ENCODE results near the gene TMPRSS5. TPM values are rescaled to one million over a fixed set of nuclear protein-coding genes. Genes with fewer than 3 reads are reported as not detected.

Gene TMPRSS5
- total and polyA plus RNA-seq, 2 of the 13 experiments (the other 11 are each of a cell fraction or from before 2014, with no cell fraction given): 0.40 to 0.96 TPM

DNA sequence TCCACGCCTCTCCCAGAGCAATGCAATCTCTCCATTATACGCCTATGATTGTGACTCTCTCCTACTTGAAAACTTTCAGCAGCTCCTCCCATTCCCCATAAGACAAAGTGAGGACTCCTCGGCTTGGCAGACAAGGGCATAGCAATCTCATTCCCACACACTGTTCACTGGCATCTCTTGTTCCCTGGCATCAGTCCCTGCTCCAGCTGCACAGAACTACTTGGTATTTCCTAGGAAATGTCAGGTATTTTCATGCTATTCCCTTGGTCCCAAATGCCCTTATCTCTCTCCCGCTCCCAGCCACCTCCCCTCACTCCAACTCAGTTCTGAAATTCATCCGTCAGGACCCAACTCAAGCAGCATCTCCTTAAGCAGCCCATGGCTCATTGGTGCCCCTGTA is 28.4 kb downstream of the TMPRSS5 start:
- H3K36me3 ChIP-seq (replicated peaks in 1 of 2; ENCODE audit: control insufficient read depth in 1 of 2, insufficient read depth in 2 of 2, low read length in 2 of 2): no peaks in the 10 kb centered on the region
- H3K9me3 ChIP-seq (ENCODE audit: low read length): no peaks in the 10 kb centered on the region
- no TSS peak for BruUV-seq (replicated peaks)
- H3K27ac ChIP-seq (ENCODE audit: extremely low read length, insufficient read depth, low read length): no peak overlapping the region
- POLR2A ChIA-PET: no interaction called here
- no peak for ATAC-seq
- no peaks in the 10 kb centered on the region for H3K79me2 ChIP-seq (ENCODE audit: insufficient read depth, low read length)
- in situ Hi-C loops (cut with HindIII; ENCODE audit: extremely low pct_ligation_motif_present, low pct_unique_long_range_greater_than_20kb): no loop called here
- H2AFZ ChIP-seq (ENCODE audit: low read length): no peak overlapping the region
- 21% methylated on average over 5 of the region's 5 CpGs for WGBS (ENCODE audit: low lambda C conversion rate)
- H4K20me1 ChIP-seq (ENCODE audit: insufficient read depth, low read length): no peaks in the 10 kb centered on the region
- no peak overlapping the region for H3K4me3 ChIP-seq (replicated peaks in 1 of 3; ENCODE audit: insufficient read depth in 1 of 3, low read depth in 2 of 3, low read length in 3 of 3)
- intact Hi-C loops (cut with micrococcal nuclease; ENCODE audit: unreplicated experiment): no loop called here
- no peak for DNase-seq (ENCODE audit: low spot score)
- peaks cover 0 to 28% of the 10 kb centered on the region in 2 experiments; a peak in 2 of 5 replicates for H3K27me3 ChIP-seq (ENCODE audit: control insufficient read depth in 1 of 2, insufficient read depth in 2 of 2, low read length in 2 of 2)
- 0 out of 2 replicates have a peak, but pooled peaks cover 6% of the 10 kb centered on the region for H3K4me1 ChIP-seq (ENCODE audit: insufficient read depth, low read length)
- no peak overlapping the region for H3K9ac ChIP-seq (ENCODE audit: insufficient read depth, low read depth, low read length)
- CTCF ChIA-PET (ENCODE audit: low intra/inter-chr PET ratio, low total read pairs): no interaction called here
- no peak overlapping the region for H3K4me2 ChIP-seq (ENCODE audit: low read depth, low read length)
- FAIRE-seq: no peak
- TF ChIP-seq SPEN (CRISPR knock-in tag; IDR thresholded peaks at IDR 0.05; ENCODE audit: low read depth) (no peak), RBFOX2 (IDR thresholded peaks at IDR 0.05; ENCODE audit: low read depth, low read length) (no peak), ZNF776 (CRISPR knock-in tag; IDR thresholded peaks at IDR 0.05) (no peak), ZNF136 (CRISPR knock-in tag; IDR thresholded peaks at IDR 0.05; ENCODE audit: low read depth) (no peak), ZNF329 (CRISPR knock-in tag; IDR thresholded peaks at IDR 0.05; ENCODE audit: low read depth) (no peak), ZNF562 (CRISPR knock-in tag; IDR thresholded peaks at IDR 0.05; ENCODE audit: borderline replicate concordance) (no peak), ZNF546 (CRISPR knock-in tag; conservative IDR thresholded peaks at IDR 0.05) (no peak), SMARCC2 (IDR thresholded peaks at IDR 0.05) (no peak), HOXA9 (CRISPR knock-in tag; IDR thresholded peaks at IDR 0.05; ENCODE audit: borderline replicate concordance) (no peak), FOXC1 (CRISPR knock-in tag; IDR thresholded peaks at IDR 0.05; ENCODE audit: borderline replicate concordance) (no peak), AKAP8 (CRISPR knock-in tag; IDR thresholded peaks at IDR 0.05) (no peak)
- TF ChIP-seq, protein P1, sequence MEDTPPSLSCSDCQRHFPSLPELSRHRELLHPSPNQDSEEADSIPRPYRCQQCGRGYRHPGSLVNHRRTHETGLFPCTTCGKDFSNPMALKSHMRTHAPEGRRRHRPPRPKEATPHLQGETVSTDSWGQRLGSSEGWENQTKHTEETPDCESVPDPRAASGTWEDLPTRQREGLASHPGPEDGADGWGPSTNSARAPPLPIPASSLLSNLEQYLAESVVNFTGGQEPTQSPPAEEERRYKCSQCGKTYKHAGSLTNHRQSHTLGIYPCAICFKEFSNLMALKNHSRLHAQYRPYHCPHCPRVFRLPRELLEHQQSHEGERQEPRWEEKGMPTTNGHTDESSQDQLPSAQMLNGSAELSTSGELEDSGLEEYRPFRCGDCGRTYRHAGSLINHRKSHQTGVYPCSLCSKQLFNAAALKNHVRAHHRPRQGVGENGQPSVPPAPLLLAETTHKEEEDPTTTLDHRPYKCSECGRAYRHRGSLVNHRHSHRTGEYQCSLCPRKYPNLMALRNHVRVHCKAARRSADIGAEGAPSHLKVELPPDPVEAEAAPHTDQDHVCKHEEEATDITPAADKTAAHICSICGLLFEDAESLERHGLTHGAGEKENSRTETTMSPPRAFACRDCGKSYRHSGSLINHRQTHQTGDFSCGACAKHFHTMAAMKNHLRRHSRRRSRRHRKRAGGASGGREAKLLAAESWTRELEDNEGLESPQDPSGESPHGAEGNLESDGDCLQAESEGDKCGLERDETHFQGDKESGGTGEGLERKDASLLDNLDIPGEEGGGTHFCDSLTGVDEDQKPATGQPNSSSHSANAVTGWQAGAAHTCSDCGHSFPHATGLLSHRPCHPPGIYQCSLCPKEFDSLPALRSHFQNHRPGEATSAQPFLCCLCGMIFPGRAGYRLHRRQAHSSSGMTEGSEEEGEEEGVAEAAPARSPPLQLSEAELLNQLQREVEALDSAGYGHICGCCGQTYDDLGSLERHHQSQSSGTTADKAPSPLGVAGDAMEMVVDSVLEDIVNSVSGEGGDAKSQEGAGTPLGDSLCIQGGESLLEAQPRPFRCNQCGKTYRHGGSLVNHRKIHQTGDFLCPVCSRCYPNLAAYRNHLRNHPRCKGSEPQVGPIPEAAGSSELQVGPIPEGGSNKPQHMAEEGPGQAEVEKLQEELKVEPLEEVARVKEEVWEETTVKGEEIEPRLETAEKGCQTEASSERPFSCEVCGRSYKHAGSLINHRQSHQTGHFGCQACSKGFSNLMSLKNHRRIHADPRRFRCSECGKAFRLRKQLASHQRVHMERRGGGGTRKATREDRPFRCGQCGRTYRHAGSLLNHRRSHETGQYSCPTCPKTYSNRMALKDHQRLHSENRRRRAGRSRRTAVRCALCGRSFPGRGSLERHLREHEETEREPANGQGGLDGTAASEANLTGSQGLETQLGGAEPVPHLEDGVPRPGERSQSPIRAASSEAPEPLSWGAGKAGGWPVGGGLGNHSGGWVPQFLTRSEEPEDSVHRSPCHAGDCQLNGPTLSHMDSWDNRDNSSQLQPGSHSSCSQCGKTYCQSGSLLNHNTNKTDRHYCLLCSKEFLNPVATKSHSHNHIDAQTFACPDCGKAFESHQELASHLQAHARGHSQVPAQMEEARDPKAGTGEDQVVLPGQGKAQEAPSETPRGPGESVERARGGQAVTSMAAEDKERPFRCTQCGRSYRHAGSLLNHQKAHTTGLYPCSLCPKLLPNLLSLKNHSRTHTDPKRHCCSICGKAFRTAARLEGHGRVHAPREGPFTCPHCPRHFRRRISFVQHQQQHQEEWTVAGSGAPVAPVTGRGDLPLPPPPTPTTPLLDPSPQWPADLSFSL (CRISPR knock-in tag; IDR thresholded peaks at IDR 0.05): no peak
- TF ChIP-seq, protein P2, sequence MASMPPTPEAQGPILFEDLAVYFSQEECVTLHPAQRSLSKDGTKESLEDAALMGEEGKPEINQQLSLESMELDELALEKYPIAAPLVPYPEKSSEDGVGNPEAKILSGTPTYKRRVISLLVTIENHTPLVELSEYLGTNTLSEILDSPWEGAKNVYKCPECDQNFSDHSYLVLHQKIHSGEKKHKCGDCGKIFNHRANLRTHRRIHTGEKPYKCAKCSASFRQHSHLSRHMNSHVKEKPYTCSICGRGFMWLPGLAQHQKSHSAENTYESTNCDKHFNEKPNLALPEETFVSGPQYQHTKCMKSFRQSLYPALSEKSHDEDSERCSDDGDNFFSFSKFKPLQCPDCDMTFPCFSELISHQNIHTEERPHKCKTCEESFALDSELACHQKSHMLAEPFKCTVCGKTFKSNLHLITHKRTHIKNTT (CRISPR knock-in tag; IDR thresholded peaks at IDR 0.05): no peak
